GM21360 (cell line): ENCODE results near the gene SCN2A.

Source experiments
- ATAC-seq: cut with Tn5 transposase; IDR thresholded peaks from one replicate; pipeline ENCODE4 v1.9.1; 2021; ENCODE audit warnings: mild to moderate bottlenecking, moderate library complexity; ENCODE audit not compliant: unreplicated experiment

Gene SCN2A

DNA sequence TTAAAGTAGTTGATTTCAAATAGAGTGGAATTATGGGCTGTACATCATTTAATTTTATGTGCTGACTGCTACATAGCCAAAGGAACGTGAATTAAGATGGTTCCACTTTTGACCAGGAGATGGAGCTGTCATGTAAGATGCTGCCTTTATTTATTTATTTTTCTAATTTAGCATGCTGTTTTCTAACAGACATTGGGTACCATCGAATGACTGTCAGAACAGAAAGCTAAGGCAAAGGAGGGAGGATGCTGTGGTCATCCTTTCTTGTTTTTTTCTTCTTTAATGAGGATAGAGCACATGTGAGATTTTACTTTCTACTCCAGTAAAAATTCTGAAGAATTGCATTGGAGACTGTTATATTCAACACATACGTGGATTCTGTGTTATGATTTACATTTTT, at the start of gene SCN2A:
TSS of gene SCN2A (plus strand) at position 185 of the 400 bp plus-strand sequence. CDS start 56,410 bp downstream, outside the sequence.
- peak; percentile 73 for ATAC-seq

- ATAC-seq, result no peak
Observed at GRCh38 chr2:165191096-165191728, 48.0 kb upstream of the SCN2A start.

- ATAC-seq, result peak; percentile 29
Observed at GRCh38 chr2:165192729-165193128, 46.5 kb upstream of the SCN2A start.

- ATAC-seq, result peak; percentile 97
Observed at GRCh38 chr2:165193178-165193777, 45.9 kb upstream of the SCN2A start.

DNA sequence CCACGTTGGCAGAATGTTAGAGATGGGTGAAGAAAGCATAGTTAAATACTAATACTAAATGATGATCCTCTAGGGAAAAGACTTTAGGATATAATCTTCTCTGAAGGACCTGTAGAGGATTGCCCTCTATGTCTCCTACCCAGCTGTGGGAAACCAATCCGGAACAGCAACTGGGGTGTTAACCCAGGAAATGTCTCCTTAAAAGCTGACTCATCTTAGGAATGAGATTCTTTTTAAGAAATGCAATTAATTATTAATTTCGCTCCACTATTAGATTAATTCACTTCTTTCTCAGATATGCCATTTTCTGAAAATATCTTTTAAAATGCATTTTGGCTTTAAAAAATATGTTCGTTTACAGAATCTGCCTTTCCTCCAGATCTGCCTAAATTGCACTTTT, 42.8 kb upstream of the SCN2A start:
- no peak for ATAC-seq

GRCh38 chr2:165197346-165197745, 41.9 kb upstream of the SCN2A start:
- ATAC-seq, result no peak

GRCh38 chr2:165198181-165198580, 41.0 kb upstream of the SCN2A start:
- no peak for ATAC-seq

- ATAC-seq, result no peak
Observed at GRCh38 chr2:165202239-165202638, 37.0 kb upstream of the SCN2A start.

DNA sequence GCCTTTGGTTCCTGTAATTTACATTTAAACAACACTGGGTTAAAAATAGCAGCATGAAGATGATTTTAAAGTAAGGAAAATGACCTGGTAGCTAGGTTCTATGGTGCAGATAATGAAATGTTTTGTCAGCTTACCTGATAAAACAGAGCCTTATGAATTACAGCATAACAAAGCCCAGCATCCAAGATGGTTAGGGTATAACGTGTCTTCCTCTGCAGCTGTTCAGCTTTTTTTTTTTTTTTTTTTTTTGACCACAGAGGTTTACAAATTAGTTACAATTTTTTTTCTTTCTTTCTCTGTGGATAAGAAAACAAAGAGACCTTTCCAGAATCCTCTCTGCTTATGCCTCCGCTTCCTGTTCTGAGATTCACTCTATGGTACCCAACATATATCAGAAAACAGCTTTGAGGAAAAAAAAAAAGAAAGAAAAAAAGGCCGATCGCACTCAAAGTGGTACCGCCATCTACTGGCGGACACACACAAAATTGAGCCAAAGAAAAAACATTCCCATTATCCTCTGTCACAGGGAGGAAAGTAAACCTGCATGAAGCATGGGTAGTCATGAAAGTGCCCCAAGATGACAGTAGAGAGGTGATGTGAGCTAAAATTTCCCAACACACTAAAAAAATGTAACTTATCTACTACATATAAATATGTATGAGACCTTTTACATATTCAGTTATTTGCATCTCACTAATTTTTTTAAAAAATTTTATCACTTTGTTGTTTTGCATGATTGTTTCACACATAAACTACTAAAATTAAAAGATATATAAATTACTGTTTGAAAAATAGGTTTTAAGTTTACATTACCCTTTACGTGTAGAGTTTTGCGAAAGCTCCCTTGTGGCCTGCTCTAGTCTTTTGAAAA, 35.3 kb upstream of the SCN2A start, which contains the start of gene SCN3A:
TSS of gene SCN3A (minus strand) at position 362 of the 871 bp plus-strand sequence. CDS start 27,656 bp downstream, outside the sequence.
- ATAC-seq, result peak; percentile 60

GRCh38 chr2:165205865-165206264, 33.3 kb upstream of the SCN2A start:
- ATAC-seq, result no peak

- ATAC-seq, result no peak
Observed at GRCh38 chr2:165208094-165208493, 31.1 kb upstream of the SCN2A start.

DNA sequence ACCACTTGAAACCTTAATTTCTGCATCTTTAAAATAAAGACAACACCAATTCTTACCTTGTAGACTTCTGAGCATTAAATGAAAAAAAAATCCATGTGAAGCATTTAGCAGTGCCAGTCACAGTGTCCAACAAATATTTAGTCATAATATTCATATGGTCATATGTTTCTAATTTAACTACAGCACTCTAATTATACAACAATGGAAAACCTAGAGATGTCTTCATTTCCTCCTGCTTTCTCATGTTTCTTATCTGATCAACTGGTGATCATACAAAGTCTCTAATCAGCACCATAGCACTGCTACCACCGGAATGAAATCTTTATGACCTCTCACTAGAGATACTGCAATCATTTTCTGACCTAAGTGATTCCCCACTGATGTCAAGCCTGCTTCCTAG, 25.1 kb upstream of the SCN2A start:
- no peak for ATAC-seq

DNA sequence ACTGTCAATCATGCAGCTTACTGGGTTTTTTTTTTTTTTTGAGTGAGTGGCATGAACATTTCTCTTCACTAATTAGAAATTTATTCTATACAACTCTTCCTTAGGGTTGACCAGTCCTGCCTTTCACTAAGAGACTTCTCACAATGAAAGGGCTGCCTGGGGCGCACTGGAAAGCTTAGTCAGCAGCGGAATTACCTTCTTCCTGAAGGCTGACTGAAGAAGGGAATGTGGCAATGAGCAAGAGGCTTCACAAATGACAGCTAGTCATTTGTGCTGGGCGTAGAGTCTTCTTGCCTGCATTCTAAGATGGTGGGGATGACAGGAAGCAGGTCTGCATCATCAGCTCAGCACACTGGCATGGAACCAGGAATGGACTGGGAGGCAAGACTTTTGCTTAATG, 19.7 kb upstream of the SCN2A start:
- ATAC-seq, result no peak

DNA sequence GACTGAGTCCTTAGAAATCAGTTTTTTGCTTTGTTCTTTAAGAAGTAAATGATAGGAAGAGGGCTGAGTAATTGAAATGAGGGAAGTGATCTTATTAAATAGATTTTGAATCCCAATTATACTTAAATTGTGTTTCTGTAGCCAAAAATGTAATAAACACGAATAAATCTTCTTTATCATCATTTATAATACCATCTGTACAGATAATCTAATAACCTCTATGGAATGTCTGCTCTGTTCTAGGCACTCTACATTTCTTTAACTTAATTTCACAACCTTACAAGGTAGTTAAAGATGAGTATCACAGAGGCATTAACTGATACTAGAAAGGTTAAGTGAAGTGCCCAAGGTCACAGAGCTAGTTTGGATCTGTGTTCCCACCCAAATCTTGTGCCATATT, 14.3 kb upstream of the SCN2A start:
- ATAC-seq, result no peak

DNA sequence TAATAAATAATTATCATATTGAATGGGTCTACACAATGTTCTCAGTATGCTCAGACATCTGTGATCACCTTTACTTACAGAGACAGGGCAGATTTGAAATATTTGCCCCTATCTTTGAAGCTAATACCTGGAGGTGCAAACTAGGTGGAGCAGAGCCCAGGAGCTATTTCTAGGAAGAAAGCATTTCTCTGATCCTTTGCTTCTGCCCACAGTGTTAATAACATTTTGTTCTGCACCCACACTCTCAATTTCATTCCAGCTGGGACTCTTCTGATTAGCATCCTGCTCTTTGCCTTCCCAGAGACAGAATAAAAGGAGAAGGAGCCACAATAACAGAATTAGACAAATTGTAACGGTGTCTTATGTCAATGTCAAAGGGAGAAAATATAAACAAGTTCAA, 11.6 kb upstream of the SCN2A start:
- ATAC-seq, result no peak

DNA sequence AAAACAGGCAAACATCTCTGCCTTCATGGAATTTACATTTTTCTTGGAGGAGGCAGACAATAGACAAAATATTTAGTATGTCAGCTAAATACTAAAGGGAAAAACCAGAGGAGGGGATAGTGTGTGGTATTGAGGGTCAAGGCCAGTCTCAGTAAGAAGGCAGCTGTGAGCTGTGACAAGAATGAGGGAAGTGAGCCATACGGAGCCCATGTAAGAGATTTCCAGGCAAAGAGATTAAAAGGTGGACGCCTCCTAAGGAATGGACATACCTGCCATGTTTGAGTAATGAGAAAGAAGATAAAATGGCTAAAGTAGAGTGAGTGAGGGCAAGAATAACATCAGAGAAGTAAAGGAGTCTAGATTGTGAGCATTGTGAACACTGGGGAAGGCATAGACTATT, 2.2 kb upstream of the SCN2A start:
- no peak for ATAC-seq

DNA sequence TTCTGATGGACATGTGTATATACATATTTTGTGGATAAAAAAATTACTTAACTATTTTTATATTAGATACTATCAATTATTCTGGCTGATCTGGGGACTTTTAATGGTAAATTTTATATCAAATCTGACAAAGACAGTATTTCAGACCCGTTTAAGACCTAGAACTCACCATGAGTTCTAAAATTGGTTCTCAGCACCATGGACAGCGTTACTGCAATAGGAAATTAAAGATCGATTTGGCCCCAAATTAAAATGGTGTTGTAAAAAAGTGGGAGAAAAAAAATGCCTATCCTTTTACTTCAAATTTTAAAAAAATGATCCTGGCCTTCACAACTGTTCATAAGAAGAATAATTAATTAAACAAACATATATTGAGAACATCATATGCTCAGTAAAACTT, 919 bp upstream of the SCN2A start:
- no peak for ATAC-seq

GRCh38 chr2:165239856-165240515, 772 bp downstream of the SCN2A start:
- no peak for ATAC-seq

DNA sequence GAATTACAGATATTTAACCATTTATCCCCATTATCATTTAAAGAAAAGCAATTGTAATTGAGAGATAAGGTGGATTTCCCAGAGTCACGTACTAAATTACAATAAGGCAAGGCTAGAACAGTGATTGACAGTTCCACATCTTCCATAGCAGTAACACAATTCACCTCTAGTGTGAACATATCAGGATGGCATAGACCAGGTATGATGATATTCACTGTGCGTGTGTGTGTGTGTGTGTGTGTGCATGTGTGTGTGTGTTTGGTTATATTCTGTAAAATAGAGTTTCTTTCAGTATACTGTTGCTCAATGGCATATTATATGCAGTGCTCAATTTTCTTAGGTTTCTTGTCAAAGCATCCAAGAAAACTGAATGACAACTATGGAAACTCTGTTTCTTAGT, 1.7 kb downstream of the SCN2A start:
- no peak for ATAC-seq

GRCh38 chr2:165245081-165245793, 6.0 kb downstream of the SCN2A start:
- no peak for ATAC-seq

DNA sequence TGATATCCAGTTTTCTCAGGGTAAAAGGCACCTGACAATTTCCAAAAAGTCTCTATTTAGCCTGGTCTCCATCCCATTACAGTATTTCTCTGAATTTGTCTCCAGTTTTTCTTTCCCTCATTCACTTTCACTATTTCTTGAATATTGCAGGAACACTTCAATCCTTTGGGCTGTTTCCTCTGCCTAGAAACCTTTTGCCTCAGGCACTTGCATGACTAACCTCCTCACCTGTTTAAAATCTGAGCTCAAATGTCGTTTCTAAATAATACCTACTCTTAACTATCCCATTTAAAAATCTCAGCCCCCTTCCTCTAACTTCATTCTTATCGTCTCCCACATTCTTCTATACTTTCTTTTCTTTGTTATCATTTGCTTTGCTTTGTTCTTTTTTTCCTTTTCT, 9.0 kb downstream of the SCN2A start:
- no peak for ATAC-seq
